ENCODE data around the gene EXOC4.
A peak's percentile ranks its signal among the peaks of the same experiment; 100 is the strongest.
"Not testable (repeated sequence)": the region's sequence is repeated elsewhere in the genome, so short reads cannot be mapped to it uniquely, and the experiment has no call there.

EXOC4 gene

DNA sequence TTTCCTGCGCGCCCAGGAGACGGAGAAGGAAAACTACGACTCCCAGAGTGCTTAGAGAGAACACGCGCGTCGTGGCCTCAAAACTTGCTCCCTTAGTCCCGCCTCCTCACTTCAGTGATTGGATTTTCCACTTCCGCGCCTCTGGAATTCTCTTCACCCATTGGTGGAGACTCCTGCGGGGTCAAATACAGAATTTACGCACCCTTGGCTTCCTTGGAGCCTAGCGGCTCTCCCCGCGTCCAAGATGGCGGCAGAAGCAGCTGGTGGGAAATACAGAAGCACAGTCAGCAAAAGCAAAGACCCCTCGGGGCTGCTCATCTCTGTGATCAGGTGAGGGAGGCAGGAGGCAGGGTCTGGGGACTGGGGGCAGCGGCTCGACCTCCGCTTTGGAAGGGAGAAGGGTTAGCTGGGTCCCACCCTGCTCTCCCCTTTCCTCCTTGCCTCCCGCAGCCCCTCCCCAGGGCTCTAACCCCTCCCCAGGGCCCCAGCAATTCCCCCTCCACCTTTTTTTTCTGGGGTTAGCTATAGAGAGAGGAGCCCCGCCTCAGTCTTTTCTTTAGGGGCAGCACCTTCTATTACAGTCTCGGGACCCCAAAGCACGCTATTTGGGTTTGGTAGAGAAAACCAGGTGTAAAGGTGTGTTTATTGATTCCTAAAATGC, at the start of gene EXOC4:
Gene EXOC4 (plus strand): TSS at position 221 of the 661 bp plus-strand sequence.
- H3K27ac ChIP-seq (ENCODE audit: low read depth, low read length): peak within 1 kb of the TSS; percentile 83
- peaks cover 3% of the 10 kb centered on the region; the same call in 1 of the 2 replicates for H3K9me3 ChIP-seq (ENCODE audit: control insufficient read depth, insufficient read depth, low read depth, low read length)
- H3K36me3 ChIP-seq (ENCODE audit: control insufficient read depth, insufficient read depth, low read length): no peaks in the 10 kb centered on the region
- peak within 1 kb of the TSS; percentile 76 for H3K4me3 ChIP-seq (ENCODE audit: low read depth, low read length)
- H3K9ac ChIP-seq (ENCODE audit: low read length): peak within 1 kb of the TSS; percentile 77
- 0 out of 2 replicates have a peak, but pooled peaks cover 6% of the 10 kb centered on the region for H3K4me1 ChIP-seq (ENCODE audit: control insufficient read depth, insufficient read depth, low read length)
- no peaks in the 10 kb centered on the region for H3K27me3 ChIP-seq (ENCODE audit: control insufficient read depth, insufficient read depth, low read length)

DNA sequence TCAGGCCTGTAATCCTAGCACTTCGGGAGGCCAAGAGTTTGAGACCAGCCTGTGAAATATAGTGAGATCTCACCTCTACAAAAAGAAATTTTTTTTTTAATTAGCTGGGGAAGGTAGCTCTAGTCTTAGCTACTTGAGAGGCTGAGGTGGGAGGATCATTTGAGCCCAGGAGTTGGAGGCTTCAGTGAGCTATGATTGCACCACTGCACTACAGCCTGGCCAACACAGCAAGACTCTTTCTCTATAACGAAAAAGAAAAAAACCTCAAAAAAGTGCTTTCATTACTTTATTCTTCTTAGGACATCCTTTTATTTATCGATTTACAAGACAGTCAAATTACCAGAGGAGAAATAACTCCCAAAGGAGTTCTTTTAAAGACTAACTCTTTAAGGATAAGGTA, 49.4 kb upstream of the EXOC4 start:
- no peak overlapping the region for H3K4me3 ChIP-seq (ENCODE audit: low read depth, low read length)
- H3K4me1 ChIP-seq (ENCODE audit: control insufficient read depth, insufficient read depth, low read length): peaks cover 2% of the 10 kb centered on the region
- no peaks in the 10 kb centered on the region for H3K36me3 ChIP-seq (ENCODE audit: control insufficient read depth, insufficient read depth, low read length)
- H3K9ac ChIP-seq (ENCODE audit: low read length): no peak overlapping the region
- H3K27ac ChIP-seq (ENCODE audit: low read depth, low read length): no peak overlapping the region
- no peaks in the 10 kb centered on the region for H3K27me3 ChIP-seq (ENCODE audit: control insufficient read depth, insufficient read depth, low read length)
- H3K9me3 ChIP-seq (ENCODE audit: control insufficient read depth, insufficient read depth, low read depth, low read length): peaks cover 9% of the 10 kb centered on the region

DNA sequence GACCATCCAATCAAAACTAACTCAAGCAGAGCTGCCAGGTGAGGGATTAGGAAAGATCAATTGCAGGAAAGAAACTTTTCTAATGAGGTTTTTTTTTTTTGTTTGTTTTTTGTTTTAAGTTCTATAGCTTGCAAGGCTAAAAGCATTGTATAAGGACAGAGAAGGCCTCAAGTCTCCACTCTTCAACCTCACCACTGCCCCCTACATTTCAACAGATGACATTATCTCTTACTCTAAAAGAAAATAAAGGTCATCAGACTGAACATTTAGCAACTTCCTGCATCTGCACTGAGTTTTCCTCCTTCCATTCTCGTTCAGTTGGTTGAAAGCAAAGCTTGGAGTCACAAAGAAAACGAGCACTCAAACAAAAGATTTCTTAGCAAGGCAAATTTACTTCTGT, 45.2 kb upstream of the EXOC4 start:
- H3K4me1 ChIP-seq (ENCODE audit: control insufficient read depth, insufficient read depth, low read length): no peaks in the 10 kb centered on the region
- H3K27me3 ChIP-seq (ENCODE audit: control insufficient read depth, insufficient read depth, low read length): no peaks in the 10 kb centered on the region
- no peak overlapping the region for H3K9ac ChIP-seq (ENCODE audit: low read length)
- no peak overlapping the region for H3K4me3 ChIP-seq (ENCODE audit: low read depth, low read length)
- H3K27ac ChIP-seq (ENCODE audit: low read depth, low read length): no peak overlapping the region
- peaks cover 13% of the 10 kb centered on the region for H3K9me3 ChIP-seq (ENCODE audit: control insufficient read depth, insufficient read depth, low read depth, low read length)
- no peaks in the 10 kb centered on the region for H3K36me3 ChIP-seq (ENCODE audit: control insufficient read depth, insufficient read depth, low read length)

DNA sequence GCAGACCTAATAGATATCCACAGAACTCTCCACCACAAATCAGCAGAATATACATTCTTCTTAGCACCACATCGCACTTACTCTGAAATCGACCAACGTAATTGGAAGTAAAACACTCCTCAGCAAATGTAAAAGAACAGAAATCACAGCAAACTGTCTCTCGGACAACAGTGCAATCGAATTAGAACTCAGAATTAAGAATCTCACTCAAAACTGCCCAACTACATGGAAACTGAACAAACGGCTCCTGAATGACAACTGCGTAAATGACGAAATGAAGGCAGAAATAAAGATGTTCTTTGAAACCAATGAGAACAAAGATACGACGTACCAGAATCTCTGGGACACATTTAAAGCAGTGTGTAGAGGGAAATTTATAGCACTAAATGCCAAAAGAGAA, 42.1 kb upstream of the EXOC4 start:
- H3K4me1 ChIP-seq (ENCODE audit: control insufficient read depth, insufficient read depth, low read length); H3K27me3 ChIP-seq (ENCODE audit: control insufficient read depth, insufficient read depth, low read length); H3K36me3 ChIP-seq (ENCODE audit: control insufficient read depth, insufficient read depth, low read length); H3K27ac ChIP-seq (ENCODE audit: low read depth, low read length); H3K4me3 ChIP-seq (ENCODE audit: low read depth, low read length); H3K9ac ChIP-seq (ENCODE audit: low read length): not testable (repeated sequence)
- peaks cover 13% of the 10 kb centered on the region for H3K9me3 ChIP-seq (ENCODE audit: control insufficient read depth, insufficient read depth, low read depth, low read length)

DNA sequence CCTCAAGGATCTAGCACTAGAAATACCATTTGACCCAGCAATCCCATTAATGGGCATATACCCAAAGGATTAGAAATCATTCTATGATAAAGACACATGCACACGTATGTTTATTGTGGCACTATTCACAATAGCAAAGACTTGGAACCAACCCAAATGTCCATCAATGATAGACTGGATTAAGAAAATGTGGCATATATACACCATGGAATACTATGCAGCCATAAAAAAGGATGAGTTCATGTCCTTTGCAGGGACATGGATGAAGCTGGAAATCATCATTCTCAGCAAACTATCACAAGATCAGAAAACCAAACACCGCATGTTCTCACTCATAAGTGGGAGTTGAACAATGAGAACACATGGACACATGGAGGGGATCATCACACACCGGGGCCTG, 39.1 kb upstream of the EXOC4 start:
- H3K36me3 ChIP-seq (ENCODE audit: control insufficient read depth, insufficient read depth, low read length); H3K9ac ChIP-seq (ENCODE audit: low read length); H3K9me3 ChIP-seq (ENCODE audit: control insufficient read depth, insufficient read depth, low read depth, low read length); H3K4me1 ChIP-seq (ENCODE audit: control insufficient read depth, insufficient read depth, low read length); H3K4me3 ChIP-seq (ENCODE audit: low read depth, low read length); H3K27me3 ChIP-seq (ENCODE audit: control insufficient read depth, insufficient read depth, low read length); H3K27ac ChIP-seq (ENCODE audit: low read depth, low read length): not testable (repeated sequence)

DNA sequence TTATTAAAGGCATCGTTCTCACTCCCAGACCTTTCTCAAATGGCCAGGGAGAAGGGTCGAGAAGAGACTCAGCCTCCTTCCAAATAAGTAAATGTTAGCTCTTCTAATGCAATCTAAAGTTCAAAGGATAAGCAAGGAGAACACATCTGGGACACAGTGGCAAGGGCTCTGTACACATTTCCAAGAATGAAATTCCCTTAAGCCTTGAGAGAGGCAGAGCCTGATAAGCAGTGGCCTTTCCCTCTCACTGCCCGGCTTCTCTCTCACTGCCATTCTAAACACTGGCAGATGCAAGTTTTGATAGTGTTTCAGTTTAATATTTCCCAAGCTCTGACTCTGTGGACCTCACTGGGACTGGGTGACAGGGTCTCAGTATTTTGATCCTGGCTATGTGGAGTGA, 35.1 kb upstream of the EXOC4 start:
- no peak overlapping the region for H3K27ac ChIP-seq (ENCODE audit: low read depth, low read length)
- H3K27me3 ChIP-seq (ENCODE audit: control insufficient read depth, insufficient read depth, low read length): no peaks in the 10 kb centered on the region
- H3K36me3 ChIP-seq (ENCODE audit: control insufficient read depth, insufficient read depth, low read length): no peaks in the 10 kb centered on the region
- H3K4me1 ChIP-seq (ENCODE audit: control insufficient read depth, insufficient read depth, low read length): no peaks in the 10 kb centered on the region
- H3K9me3 ChIP-seq (ENCODE audit: control insufficient read depth, insufficient read depth, low read depth, low read length): no peaks in the 10 kb centered on the region
- H3K9ac ChIP-seq (ENCODE audit: low read length): no peak overlapping the region
- H3K4me3 ChIP-seq (ENCODE audit: low read depth, low read length): no peak overlapping the region

DNA sequence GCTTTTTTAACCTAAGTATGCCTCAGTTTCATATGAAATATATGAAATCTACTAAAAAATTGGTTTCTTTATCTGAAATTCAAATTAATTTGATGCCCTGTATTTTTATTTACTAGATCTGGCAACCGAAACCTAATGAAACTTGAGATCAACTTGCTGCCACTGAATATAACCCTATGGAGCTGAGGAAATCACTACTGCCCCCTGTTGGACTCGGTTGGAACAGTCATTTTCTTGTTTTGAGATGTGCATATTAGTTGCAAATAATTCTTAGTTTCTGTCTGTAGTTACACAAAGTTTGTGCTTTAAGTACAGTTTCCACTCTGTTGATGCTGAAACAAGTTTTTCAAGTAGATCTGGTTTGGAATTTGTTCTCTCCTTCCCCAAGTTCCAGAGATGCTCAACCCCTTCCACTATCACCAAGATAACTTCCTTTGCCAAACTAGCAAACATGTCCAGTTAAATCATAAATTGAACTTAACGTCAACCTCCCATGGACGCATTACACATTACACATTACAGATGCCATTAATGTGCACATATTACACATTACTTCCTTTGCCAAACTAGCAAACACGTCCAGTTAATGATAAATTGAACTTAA, 22.2 kb upstream of the EXOC4 start:
- no peak overlapping the region for H3K4me3 ChIP-seq (ENCODE audit: low read depth, low read length)
- H3K9ac ChIP-seq (ENCODE audit: low read length): no peak overlapping the region
- H3K4me1 ChIP-seq (ENCODE audit: control insufficient read depth, insufficient read depth, low read length): no peaks in the 10 kb centered on the region
- H3K36me3 ChIP-seq (ENCODE audit: control insufficient read depth, insufficient read depth, low read length): no peaks in the 10 kb centered on the region
- no peaks in the 10 kb centered on the region for H3K27me3 ChIP-seq (ENCODE audit: control insufficient read depth, insufficient read depth, low read length)
- H3K27ac ChIP-seq (ENCODE audit: low read depth, low read length): no peak overlapping the region
- H3K9me3 ChIP-seq (ENCODE audit: control insufficient read depth, insufficient read depth, low read depth, low read length): no peaks in the 10 kb centered on the region

DNA sequence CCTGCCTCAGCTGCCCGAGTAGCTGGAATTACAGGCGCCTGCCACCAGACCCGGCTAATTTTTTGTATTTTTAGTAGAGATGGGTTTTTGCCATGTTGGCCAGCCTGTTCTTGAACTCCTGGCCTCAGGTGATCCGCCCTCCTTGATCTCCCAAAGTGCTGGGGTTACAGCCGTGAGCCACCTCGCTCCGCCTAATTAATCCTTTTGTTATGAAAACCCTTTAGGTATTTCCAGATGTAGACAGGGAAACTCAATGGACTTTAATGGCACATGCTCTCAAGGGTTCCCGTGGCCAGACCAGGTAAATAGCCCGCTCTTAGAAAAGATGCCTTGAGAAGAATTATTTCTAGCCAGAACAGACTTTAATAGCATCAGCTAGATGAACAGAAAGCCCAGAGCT, 19.7 kb upstream of the EXOC4 start:
- no peaks in the 10 kb centered on the region for H3K36me3 ChIP-seq (ENCODE audit: control insufficient read depth, insufficient read depth, low read length)
- H3K27me3 ChIP-seq (ENCODE audit: control insufficient read depth, insufficient read depth, low read length): no peaks in the 10 kb centered on the region
- no peak overlapping the region for H3K4me3 ChIP-seq (ENCODE audit: low read depth, low read length)
- no peak overlapping the region for H3K9ac ChIP-seq (ENCODE audit: low read length)
- no peaks in the 10 kb centered on the region for H3K9me3 ChIP-seq (ENCODE audit: control insufficient read depth, insufficient read depth, low read depth, low read length)
- H3K4me1 ChIP-seq (ENCODE audit: control insufficient read depth, insufficient read depth, low read length): no peaks in the 10 kb centered on the region
- H3K27ac ChIP-seq (ENCODE audit: low read depth, low read length): no peak overlapping the region

DNA sequence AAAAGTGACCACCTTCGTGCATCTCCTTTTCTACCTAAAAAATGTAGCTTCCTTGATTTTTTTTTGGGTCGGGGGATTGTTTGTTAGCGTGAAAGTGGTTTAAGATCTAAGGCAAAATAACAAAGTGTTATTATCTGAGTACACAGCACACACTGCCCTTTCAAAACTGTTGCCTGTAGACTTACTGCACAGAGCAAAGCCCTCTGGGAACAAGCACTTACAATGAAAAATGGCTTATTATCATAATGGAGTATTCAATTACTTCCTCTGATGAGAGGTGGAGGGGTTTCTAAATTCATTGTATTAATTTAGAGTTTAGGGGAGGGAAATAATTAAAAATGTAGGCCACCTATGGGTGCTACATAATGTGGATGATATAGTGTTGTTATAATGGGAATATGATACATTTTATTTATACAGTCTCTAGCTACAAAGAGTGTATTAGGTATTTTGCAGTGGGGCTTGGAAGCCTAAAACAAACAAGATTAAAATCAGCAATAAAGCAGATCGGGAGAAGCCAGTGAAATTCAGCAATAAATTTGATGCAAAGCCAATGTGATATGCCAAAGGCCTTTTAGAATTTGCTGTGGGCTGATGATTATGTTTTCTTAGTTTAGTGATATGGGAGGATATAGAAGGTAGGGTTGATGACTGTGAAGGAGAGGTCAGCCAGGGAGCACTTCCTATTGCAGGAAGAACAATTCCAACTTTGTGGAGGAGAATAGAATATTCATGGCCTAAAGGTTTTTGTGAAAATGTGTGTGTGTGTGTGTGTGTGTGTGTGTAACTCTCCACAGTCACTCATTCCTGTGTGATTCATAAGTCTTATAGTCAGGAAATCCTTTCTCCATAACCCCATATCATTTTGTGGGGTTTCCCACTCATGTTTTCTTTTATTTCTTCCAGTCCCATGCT, 17.7 kb upstream of the EXOC4 start:
- Histone ChIP-seq H3K4me1 (ENCODE audit: control insufficient read depth, insufficient read depth, low read length) (no peaks in the 10 kb centered on the region), H3K36me3 (ENCODE audit: control insufficient read depth, insufficient read depth, low read length) (no peaks in the 10 kb centered on the region), H3K9me3 (ENCODE audit: control insufficient read depth, insufficient read depth, low read depth, low read length) (no peaks in the 10 kb centered on the region), H3K27ac (ENCODE audit: low read depth, low read length) (no peak overlapping the region), H3K9ac (ENCODE audit: low read length) (no peak overlapping the region), H3K27me3 (ENCODE audit: control insufficient read depth, insufficient read depth, low read length) (no peaks in the 10 kb centered on the region), H3K4me3 (ENCODE audit: low read depth, low read length) (no peak overlapping the region)

DNA sequence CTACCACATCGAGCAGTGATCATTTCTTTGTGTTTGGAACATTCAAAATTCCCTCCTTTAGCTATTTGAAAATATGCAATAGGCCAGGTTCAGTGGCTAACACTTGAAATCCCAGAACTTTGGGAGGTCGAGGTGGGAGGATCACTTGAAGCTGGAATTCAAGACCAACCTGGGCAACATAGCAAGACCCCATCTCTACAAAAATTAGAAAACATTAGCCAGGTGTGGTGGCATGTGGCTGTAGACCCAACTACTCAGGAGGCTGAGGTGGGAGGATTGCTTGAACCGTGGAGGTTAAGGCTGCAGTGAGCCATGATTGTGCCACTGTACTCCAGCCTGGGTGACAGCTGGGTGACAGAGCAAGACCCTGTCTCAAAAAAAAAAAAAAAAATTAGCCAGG, 15.3 kb upstream of the EXOC4 start:
- H3K27me3 ChIP-seq (ENCODE audit: control insufficient read depth, insufficient read depth, low read length): no peaks in the 10 kb centered on the region
- no peaks in the 10 kb centered on the region for H3K4me1 ChIP-seq (ENCODE audit: control insufficient read depth, insufficient read depth, low read length)
- H3K9ac ChIP-seq (ENCODE audit: low read length): no peak overlapping the region
- no peak overlapping the region for H3K4me3 ChIP-seq (ENCODE audit: low read depth, low read length)
- H3K27ac ChIP-seq (ENCODE audit: low read depth, low read length): no peak overlapping the region
- H3K9me3 ChIP-seq (ENCODE audit: control insufficient read depth, insufficient read depth, low read depth, low read length): no peaks in the 10 kb centered on the region
- H3K36me3 ChIP-seq (ENCODE audit: control insufficient read depth, insufficient read depth, low read length): no peaks in the 10 kb centered on the region

DNA sequence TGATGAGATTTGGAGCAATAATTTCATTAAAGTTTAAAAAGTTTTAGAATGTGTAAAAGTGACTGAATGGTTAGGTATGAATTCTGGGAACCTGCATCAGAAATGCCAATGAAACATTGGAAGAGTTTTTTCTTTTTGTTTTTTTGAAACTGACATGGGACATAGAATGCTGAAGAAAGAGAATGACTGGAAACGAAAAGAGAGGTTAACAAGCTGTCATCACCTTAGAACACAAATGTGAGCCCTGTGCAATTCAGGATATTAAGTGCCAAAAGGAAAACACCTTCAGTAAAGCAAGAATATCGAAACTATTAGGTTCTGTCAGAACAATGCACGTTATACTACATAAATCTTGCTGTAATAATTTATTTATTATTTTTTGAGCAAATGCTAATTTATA, 12.6 kb upstream of the EXOC4 start:
- Histone ChIP-seq H3K27me3 (ENCODE audit: control insufficient read depth, insufficient read depth, low read length) (no peaks in the 10 kb centered on the region), H3K9ac (ENCODE audit: low read length) (no peak overlapping the region), H3K4me3 (ENCODE audit: low read depth, low read length) (no peak overlapping the region), H3K36me3 (ENCODE audit: control insufficient read depth, insufficient read depth, low read length) (no peaks in the 10 kb centered on the region), H3K27ac (ENCODE audit: low read depth, low read length) (no peak overlapping the region), H3K4me1 (ENCODE audit: control insufficient read depth, insufficient read depth, low read length) (no peaks in the 10 kb centered on the region), H3K9me3 (ENCODE audit: control insufficient read depth, insufficient read depth, low read depth, low read length) (no peaks in the 10 kb centered on the region)

Measured in HUES6 (cell line).